Measurements from ENCODE around the gene C16orf96.

C16orf96 gene

GRCh38 chr16:4519274-4520058 lies 36.7 kb upstream of the C16orf96 start:
- Histone ChIP-seq H3K4me3 (ENCODE audit: low read depth, low read length) (no peak overlapping the region), H3K27ac (ENCODE audit: extremely low read depth, low read depth, low read length) (no peak overlapping the region), H3K4me1 (ENCODE audit: control insufficient read depth, insufficient read depth, low read length) (no peaks in the 10 kb centered on the region), H3K9me3 (ENCODE audit: control insufficient read depth, insufficient read depth, low read depth, low read length) (no peaks in the 10 kb centered on the region), H3K36me3 (ENCODE audit: control insufficient read depth in 2 of 2, insufficient read depth in 1 of 2, low read length in 2 of 2) (peaks cover 0 to 26% of the 10 kb centered on the region in 2 experiments; a peak in 2 of 3 replicates)
- peak; percentile 82 for TF ChIP-seq PRDM10 (tag by site-specific recombination; IDR thresholded peaks at IDR 0.05)
- TF ChIP-seq ZNF223 (tag by site-specific recombination; IDR thresholded peaks at IDR 0.05): no peak
- no peak for TF ChIP-seq ZNF2 (tag by site-specific recombination; IDR thresholded peaks at IDR 0.05)
- TF ChIP-seq ZNF19 (tag by site-specific recombination; IDR thresholded peaks at IDR 0.05; ENCODE audit: low read depth): no peak
- ChIA-PET POLR2A (no interaction called here), CTCF (interaction anchor here (0.6 to 2.6 kb wide), 7 partner anchors 12 to 437 kb away, joined by 3 to 28 read pairs (median 6); no protein-coding TSS in a partner anchor)

- H3K4me1 ChIP-seq (ENCODE audit: control insufficient read depth, insufficient read depth, low read length): no peaks in the 10 kb centered on the region
- ChIA-PET CTCF (interaction anchor here (0.7 to 1.1 kb wide), 2 partner anchors 65 to 1208 kb away, joined by 3 to 4 read pairs; no protein-coding TSS in a partner anchor), POLR2A (interaction anchor here (0.7 kb wide), 1 partner anchor 18 kb away, joined by 3 read pairs; the partner anchor contains the start of gene CDIP1)
- no peaks in the 10 kb centered on the region for H3K9me3 ChIP-seq (ENCODE audit: control insufficient read depth, insufficient read depth, low read depth, low read length)
- H3K36me3 ChIP-seq (ENCODE audit: control insufficient read depth in 2 of 2, insufficient read depth in 1 of 2, low read length in 2 of 2): peaks cover 0 to 27% of the 10 kb centered on the region in 2 experiments; a peak in 2 of 3 replicates
- H3K27ac ChIP-seq (ENCODE audit: extremely low read depth, low read depth, low read length): no peak overlapping the region
- H3K4me3 ChIP-seq (ENCODE audit: low read depth, low read length): no peak overlapping the region
- peak; percentile 42 for TF ChIP-seq ZSCAN4 (tag by site-specific recombination; IDR thresholded peaks at IDR 0.05)
- TF ChIP-seq ZBTB8A (tag by site-specific recombination; IDR thresholded peaks at IDR 0.05): no peak
- peak; percentile 73 for TF ChIP-seq ZIC2 (tag by site-specific recombination; IDR thresholded peaks at IDR 0.05)
- no peak for TF ChIP-seq ZNF510 (tag by site-specific recombination; IDR thresholded peaks at IDR 0.05; ENCODE audit: insufficient replicate concordance)
- TF ChIP-seq ZNF670 (tag by site-specific recombination; IDR thresholded peaks at IDR 0.05; ENCODE audit: low read depth): no peak
- TF ChIP-seq ZNF600 (tag by site-specific recombination; IDR thresholded peaks at IDR 0.05): no peak
- TF ChIP-seq ZBTB49 (tag by site-specific recombination; IDR thresholded peaks at IDR 0.05; ENCODE audit: low read depth): no peak
- no peak for TF ChIP-seq SP3 (tag by site-specific recombination; IDR thresholded peaks at IDR 0.05)
Measured at GRCh38 chr16:4520913-4521312, 35.2 kb upstream of the C16orf96 start.

- ChIA-PET POLR2A (no interaction called here), CTCF (interaction anchor here (0.6 to 2.2 kb wide), 3 partner anchors 15 to 128 kb away, joined by 3 to 6 read pairs (median 3); no protein-coding TSS in a partner anchor)
- H3K4me1 ChIP-seq (ENCODE audit: control insufficient read depth, insufficient read depth, low read length): no peaks in the 10 kb centered on the region
- H3K27ac ChIP-seq (ENCODE audit: extremely low read depth, low read depth, low read length): no peak overlapping the region
- no peak overlapping the region for H3K4me3 ChIP-seq (ENCODE audit: low read depth, low read length)
- H3K36me3 ChIP-seq (ENCODE audit: control insufficient read depth in 2 of 2, insufficient read depth in 1 of 2, low read length in 2 of 2): peaks cover 0 to 27% of the 10 kb centered on the region in 2 experiments; a peak in 2 of 3 replicates
- H3K9me3 ChIP-seq (ENCODE audit: control insufficient read depth, insufficient read depth, low read depth, low read length): no peaks in the 10 kb centered on the region
- TF ChIP-seq ZIC2 (tag by site-specific recombination; IDR thresholded peaks at IDR 0.05): peak; percentile 95
- TF ChIP-seq ZSCAN30 (tag by site-specific recombination; IDR thresholded peaks at IDR 0.05): 0 out of 2 replicates have a peak, but pooled peaks have one; percentile 9
- peak; percentile 44; the same call in 1 of the 2 replicates for TF ChIP-seq ZNF629 (tag by site-specific recombination; IDR thresholded peaks at IDR 0.05)
- TF ChIP-seq REST (tag by site-specific recombination; IDR thresholded peaks at IDR 0.05): no peak
- TF ChIP-seq ZNF626 (tag by site-specific recombination; IDR thresholded peaks at IDR 0.05): no peak
- TF ChIP-seq ZNF423 (tag by site-specific recombination; IDR thresholded peaks at IDR 0.05): 0 out of 2 replicates have a peak, but pooled peaks have one; percentile 18
- no peak for TF ChIP-seq ZNF239 (tag by site-specific recombination; IDR thresholded peaks at IDR 0.05)
Measured at GRCh38 chr16:4522051-4522581, 34.0 kb upstream of the C16orf96 start.

Measured in HEK293 (cell line).